ENCODE measurements around the gene MARS1.

DNA sequence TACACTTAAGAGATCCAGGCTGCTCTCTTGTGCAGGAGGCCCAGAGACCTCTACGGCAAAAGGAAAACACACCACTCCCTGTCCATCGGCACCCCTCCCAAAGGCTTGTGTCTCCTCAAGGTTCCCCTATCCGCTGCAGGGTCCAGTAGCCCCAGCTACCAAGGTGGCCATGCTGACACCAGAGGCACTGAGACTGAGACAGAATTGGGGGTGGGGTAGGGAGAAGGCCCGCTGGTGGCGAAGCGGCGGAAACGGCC is 31.9 kb downstream of the MARS1 start:
- TF ChIP-seq, protein P1, sequence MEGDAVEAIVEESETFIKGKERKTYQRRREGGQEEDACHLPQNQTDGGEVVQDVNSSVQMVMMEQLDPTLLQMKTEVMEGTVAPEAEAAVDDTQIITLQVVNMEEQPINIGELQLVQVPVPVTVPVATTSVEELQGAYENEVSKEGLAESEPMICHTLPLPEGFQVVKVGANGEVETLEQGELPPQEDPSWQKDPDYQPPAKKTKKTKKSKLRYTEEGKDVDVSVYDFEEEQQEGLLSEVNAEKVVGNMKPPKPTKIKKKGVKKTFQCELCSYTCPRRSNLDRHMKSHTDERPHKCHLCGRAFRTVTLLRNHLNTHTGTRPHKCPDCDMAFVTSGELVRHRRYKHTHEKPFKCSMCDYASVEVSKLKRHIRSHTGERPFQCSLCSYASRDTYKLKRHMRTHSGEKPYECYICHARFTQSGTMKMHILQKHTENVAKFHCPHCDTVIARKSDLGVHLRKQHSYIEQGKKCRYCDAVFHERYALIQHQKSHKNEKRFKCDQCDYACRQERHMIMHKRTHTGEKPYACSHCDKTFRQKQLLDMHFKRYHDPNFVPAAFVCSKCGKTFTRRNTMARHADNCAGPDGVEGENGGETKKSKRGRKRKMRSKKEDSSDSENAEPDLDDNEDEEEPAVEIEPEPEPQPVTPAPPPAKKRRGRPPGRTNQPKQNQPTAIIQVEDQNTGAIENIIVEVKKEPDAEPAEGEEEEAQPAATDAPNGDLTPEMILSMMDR (IDR thresholded peaks at IDR 0.05): no peak
- TF ChIP-seq POLR2AphosphoS5 (IDR thresholded peaks at IDR 0.05; ENCODE audit: insufficient read depth in 1 of 2, low read depth in 1 of 2): no peak

Measured in vagina (tissue), 2 donors.